ENCODE measurements around the gene RALY.
A peak's percentile ranks its signal among the peaks of the same experiment; 100 is the strongest.
"Not testable (repeated sequence)": the region's sequence is repeated elsewhere in the genome, so short reads cannot be mapped to it uniquely, and the experiment has no call there.

Gene RALY

DNA sequence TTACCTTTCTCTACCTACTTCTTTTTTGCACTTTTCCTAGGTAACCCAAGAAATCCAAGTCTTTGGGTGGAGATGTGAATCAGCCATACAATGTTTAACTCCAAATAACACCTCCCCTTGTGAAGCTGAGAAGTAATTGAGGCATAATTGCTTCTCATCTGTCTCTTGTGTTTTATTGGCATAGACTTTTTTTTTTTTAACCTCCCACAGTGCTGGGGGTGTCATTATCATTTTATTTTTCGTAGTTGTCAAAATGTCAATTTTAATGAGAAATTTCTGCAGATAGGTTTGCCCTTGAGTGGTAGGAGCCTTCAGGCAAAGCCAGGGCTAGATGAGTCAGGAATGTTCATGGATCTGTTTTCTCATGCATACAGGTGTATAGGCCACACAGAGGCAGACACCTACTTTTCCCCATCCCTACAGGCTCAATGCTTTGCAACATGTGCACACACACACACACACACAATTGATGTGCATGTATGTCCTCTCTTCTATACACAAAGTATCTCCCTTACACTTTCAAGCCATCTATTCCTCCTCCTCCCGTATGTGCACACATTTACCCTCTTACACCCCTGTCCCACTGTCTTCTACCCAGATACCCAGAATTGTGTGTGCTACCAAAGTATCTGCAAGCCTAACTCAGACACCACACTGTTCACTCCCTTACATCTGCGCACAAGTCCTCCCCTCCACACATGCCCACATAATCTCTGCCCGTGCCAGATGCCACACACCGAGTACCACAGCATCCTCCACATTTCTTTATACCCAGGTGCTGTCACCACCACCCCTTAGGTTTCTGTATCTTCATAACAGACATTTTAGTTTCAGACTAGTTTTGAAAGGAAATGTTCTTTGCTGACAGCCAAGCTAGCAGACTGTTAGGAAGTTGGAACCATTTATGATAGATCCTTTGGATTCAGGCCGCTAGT lies 22.0 kb downstream of the RALY start:
- Histone ChIP-seq H3K4me3 (ENCODE audit: extremely low read depth, insufficient read depth, low read length, poor library complexity, severe bottlenecking) (no peak overlapping the region), H3K4me1 (ENCODE audit: control insufficient read depth, insufficient read depth, low read length, poor library complexity, severe bottlenecking) (peaks cover 17% of the 10 kb centered on the region), H3K36me3 (ENCODE audit: control insufficient read depth, insufficient read depth, low read length) (peaks cover 18% of the 10 kb centered on the region), H3K27ac (ENCODE audit: low read depth, low read length, severe bottlenecking) (no peak overlapping the region), H3K9me3 (ENCODE audit: control insufficient read depth, low read length) (no peaks in the 10 kb centered on the region)
- 97% methylated on average over 5 to 6 of the region's 6 CpGs for WGBS, 2 experiments (ENCODE audit: insufficient coverage in 2 of 2)

DNA sequence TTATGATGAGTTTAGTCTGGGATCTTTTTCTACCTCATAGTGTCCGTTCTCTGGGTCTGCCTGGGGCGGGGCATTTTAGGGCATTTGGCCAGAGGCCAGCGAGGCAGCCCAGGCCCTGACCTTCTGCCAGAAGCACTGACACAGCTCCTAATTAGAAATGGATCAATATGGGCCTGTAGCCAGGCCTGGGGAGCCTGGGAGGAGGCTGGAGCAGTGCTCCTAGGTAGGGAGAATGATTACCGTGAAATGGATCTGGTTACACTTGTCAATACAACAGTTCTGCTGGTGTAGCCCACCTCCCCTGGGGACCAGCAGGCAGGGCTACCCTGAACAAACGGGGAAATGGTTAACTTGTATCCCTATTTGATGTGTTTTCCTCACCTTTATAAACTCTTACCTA lies 23.0 kb downstream of the RALY start:
- Histone ChIP-seq H3K9me3 (ENCODE audit: control insufficient read depth, low read length) (no peaks in the 10 kb centered on the region), H3K4me3 (ENCODE audit: extremely low read depth, insufficient read depth, low read length, poor library complexity, severe bottlenecking) (no peak overlapping the region), H3K36me3 (ENCODE audit: control insufficient read depth, insufficient read depth, low read length) (peaks cover 25% of the 10 kb centered on the region), H3K4me1 (ENCODE audit: control insufficient read depth, insufficient read depth, low read length, poor library complexity, severe bottlenecking) (peaks cover 17% of the 10 kb centered on the region), H3K27ac (ENCODE audit: low read depth, low read length, severe bottlenecking) (no peak overlapping the region)
- 88 to 92% methylated on average over 3 of the region's 5 CpGs for WGBS, 2 experiments (ENCODE audit: insufficient coverage in 2 of 2)

DNA sequence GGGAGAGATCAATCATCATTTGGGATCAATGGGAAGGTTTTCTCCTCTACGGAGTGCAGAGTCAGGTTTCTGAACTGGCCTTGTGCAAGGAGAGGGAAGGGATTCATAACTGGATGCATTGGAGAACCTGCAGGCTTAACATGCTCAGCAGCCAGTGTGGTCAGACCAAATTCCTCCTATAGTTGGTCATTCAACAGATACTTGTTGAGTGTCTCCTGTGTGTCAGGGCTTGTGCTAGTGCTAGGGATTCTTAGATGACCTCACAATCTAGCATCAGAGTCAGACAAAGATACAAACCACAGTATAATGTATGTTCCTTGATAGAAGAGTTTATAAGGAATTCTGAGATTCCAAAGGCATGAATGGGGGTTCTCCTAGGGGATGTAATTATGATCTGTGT lies 23.9 kb downstream of the RALY start:
- no CpG with 5 or more reads among the region's 1 CpG for WGBS, 2 experiments (ENCODE audit: insufficient coverage in 2 of 2)
- H3K4me3 ChIP-seq (ENCODE audit: extremely low read depth, insufficient read depth, low read length, poor library complexity, severe bottlenecking): no peak overlapping the region

DNA sequence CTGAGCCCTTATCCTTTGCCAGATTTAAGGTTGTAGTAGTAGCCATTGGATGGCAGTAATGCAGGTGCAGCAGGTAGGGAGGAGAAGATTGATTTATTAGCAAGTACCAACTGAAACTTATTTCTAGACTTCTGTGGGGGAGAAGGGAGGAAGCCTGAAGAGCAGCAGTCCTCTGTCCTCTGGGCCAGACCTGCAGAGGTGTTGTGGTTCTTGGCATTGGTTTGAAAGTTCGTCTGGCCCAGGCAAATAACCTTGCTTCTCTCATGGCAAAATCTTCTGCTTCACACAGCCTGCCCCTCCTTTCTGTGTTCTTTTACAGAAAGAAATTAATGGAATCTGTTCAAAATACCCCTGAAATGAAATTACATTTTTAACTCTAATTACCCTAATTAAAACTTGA lies 24.5 kb downstream of the RALY start:
- Histone ChIP-seq H3K36me3 (ENCODE audit: control insufficient read depth, insufficient read depth, low read length) (peaks cover 25% of the 10 kb centered on the region), H3K4me3 (ENCODE audit: extremely low read depth, insufficient read depth, low read length, poor library complexity, severe bottlenecking) (no peak overlapping the region), H3K9me3 (ENCODE audit: control insufficient read depth, low read length) (no peaks in the 10 kb centered on the region), H3K27ac (ENCODE audit: low read depth, low read length, severe bottlenecking) (peak overlapping the region; percentile 31), H3K4me1 (ENCODE audit: control insufficient read depth, insufficient read depth, low read length, poor library complexity, severe bottlenecking) (peaks cover 17% of the 10 kb centered on the region)
- whole genome bisulfite sequencing, 2 experiments (ENCODE audit: insufficient coverage in 2 of 2): no CpG with 5 or more reads among the region's 1 CpG

More for the DNA sequence above, 23.9 kb downstream of the RALY start:
- Histone ChIP-seq H3K27ac (ENCODE audit: low read depth, low read length, severe bottlenecking) (no peak overlapping the region), H3K36me3 (ENCODE audit: control insufficient read depth, insufficient read depth, low read length) (peaks cover 25% of the 10 kb centered on the region), H3K4me1 (ENCODE audit: control insufficient read depth, insufficient read depth, low read length, poor library complexity, severe bottlenecking) (peaks cover 17% of the 10 kb centered on the region), H3K9me3 (ENCODE audit: control insufficient read depth, low read length) (no peaks in the 10 kb centered on the region)

DNA sequence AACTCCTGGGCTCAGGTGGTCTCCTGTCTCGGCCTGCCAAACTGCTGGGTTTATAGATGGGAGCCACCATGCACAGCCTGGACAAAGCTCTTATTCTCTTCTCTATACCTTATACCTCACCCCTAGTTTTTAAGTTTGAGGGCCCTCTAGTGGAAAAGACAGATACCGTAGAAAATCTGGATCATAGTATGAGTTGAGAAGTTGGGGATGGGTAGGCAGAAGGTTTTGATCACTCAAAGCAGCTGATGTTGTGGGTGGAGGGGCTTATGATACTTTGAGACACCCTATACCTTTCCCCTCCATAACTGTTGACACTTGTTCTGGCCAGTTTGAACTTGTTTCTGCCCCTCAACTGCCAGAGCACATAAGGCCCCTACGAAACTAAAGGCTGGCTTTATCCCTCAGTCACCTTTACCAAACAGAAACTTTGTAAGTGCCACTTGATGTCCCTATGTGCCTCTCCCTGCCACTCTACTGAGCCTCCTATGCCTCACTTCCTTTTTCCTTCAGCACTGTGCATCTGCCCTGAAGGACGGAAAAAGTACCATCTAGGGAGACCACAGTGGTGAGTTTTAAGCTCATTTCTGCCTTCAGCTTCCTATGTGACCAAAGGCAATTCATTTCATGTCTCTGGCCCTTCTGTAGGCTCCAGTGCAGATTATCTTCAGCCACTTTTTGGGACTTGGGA lies 28.6 kb downstream of the RALY start:
- Histone ChIP-seq H3K4me1 (ENCODE audit: control insufficient read depth, insufficient read depth, low read length, poor library complexity, severe bottlenecking) (peaks cover 34% of the 10 kb centered on the region), H3K27ac (ENCODE audit: low read depth, low read length, severe bottlenecking) (no peak overlapping the region), H3K4me3 (ENCODE audit: extremely low read depth, insufficient read depth, low read length, poor library complexity, severe bottlenecking) (no peak overlapping the region), H3K9me3 (ENCODE audit: control insufficient read depth, low read length) (no peaks in the 10 kb centered on the region), H3K36me3 (ENCODE audit: control insufficient read depth, insufficient read depth, low read length) (peaks cover 18% of the 10 kb centered on the region)
- 84 to 100% methylated on average over 2 to 3 of the region's 4 CpGs for WGBS, 2 experiments (ENCODE audit: insufficient coverage in 2 of 2)

DNA sequence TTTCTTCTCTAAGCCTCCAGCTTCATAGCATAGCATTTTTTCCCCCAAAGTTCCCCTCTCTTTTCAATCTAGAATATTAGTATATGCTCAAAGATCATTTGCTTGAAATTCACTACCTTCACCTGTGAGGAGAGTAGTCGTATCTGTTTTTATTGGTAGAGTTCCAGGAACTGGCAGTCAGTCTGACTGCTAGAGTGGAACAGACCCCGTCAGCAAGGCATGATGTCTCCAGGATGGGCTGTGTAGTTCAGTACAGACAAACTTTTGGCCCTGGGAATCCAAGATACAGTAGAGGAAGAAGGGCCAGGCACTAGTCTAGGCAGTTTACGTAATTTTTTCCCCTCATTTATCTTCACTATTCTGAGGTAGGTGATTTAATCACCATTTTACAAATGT lies 29.1 kb downstream of the RALY start:
- H3K4me1 ChIP-seq (ENCODE audit: control insufficient read depth, insufficient read depth, low read length, poor library complexity, severe bottlenecking): peaks cover 29% of the 10 kb centered on the region
- no peak overlapping the region for H3K4me3 ChIP-seq (ENCODE audit: extremely low read depth, insufficient read depth, low read length, poor library complexity, severe bottlenecking)
- 100% methylated on average over 2 of the region's 3 CpGs for WGBS, 2 experiments (ENCODE audit: insufficient coverage in 2 of 2)

DNA sequence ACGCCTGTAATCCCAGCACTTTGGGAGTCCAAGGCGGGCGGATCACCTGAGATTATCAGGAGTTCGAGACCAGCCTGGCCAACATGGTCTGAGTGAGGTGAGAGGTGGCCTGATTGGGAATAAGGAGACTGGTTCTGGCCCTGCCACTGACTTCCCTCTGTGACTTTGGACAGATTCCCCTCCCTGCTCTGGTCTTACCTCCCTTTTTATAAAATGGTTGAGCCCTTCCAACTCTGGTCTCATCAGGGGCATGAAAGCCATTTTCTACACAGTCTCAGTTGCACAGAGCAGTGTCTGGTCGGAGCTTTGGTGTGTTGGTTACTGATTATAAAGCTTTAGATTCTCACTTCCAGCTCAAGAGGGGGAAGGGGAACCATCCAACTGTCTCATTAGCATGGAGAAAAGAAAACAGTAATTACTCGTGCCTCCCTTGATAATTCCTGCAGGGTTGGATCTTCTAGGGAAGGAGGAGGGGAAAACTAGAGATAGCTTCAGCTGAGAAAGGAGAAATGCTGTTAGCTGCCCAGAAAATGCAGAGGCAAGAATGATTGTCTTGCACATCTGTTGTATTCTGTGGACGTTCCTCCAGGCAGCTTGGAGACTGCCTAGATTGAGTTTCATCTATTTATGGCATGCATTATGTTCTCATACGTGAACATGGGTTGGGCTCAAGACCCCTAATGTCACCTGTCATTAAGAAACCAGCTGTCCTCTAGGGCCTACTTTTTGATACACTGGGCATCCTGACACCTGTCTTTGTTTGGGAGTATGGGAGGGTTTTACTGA lies 30.4 kb downstream of the RALY start:
- Histone ChIP-seq H3K4me1 (ENCODE audit: control insufficient read depth, insufficient read depth, low read length, poor library complexity, severe bottlenecking) (peaks cover 23% of the 10 kb centered on the region), H3K27ac (ENCODE audit: low read depth, low read length, severe bottlenecking) (no peak overlapping the region), H3K36me3 (ENCODE audit: control insufficient read depth, insufficient read depth, low read length) (peaks cover 15% of the 10 kb centered on the region), H3K9me3 (ENCODE audit: control insufficient read depth, low read length) (no peaks in the 10 kb centered on the region), H3K4me3 (ENCODE audit: extremely low read depth, insufficient read depth, low read length, poor library complexity, severe bottlenecking) (no peak overlapping the region)
- WGBS, 2 experiments (ENCODE audit: insufficient coverage in 2 of 2): 81 to 84% methylated on average over 6 to 7 of the region's 8 CpGs

More for the DNA sequence above, 29.1 kb downstream of the RALY start:
- Histone ChIP-seq H3K27ac (ENCODE audit: low read depth, low read length, severe bottlenecking) (no peak overlapping the region), H3K36me3 (ENCODE audit: control insufficient read depth, insufficient read depth, low read length) (peaks cover 18% of the 10 kb centered on the region), H3K9me3 (ENCODE audit: control insufficient read depth, low read length) (no peaks in the 10 kb centered on the region)

DNA sequence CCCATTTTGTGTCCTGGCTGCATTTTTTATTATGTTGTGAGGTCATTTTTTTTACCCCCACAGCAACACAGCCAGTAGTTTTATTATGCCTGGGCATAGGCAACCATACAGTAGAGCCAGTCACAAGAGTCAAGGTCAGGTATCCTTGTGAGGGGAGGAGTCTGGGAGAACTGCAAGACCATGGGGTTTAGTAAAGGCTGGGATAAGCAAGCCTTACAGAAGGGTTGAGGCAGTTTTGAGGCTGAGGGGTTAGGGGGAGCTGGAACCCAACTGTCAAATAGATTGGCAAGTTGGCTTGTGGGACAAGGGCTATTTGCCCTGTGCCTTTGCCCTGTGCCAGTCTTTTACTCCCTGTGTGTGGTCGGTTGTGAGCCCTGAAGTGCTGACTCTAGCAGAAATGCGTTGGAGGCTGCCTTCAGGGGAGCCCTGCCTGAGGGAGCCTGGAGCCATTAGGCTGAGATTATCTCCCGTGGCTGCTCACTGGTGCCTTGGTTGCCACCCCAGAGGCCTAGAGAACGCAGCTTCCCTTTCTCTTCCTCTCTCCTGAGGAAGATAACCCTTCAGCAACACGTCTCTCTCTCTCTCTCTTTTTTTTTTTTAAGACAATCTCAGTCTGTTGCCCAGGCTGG lies 31.1 kb downstream of the RALY start:
- Histone ChIP-seq H3K27ac (ENCODE audit: low read depth, low read length, severe bottlenecking) (no peak overlapping the region), H3K9me3 (ENCODE audit: control insufficient read depth, low read length) (no peaks in the 10 kb centered on the region), H3K4me3 (ENCODE audit: extremely low read depth, insufficient read depth, low read length, poor library complexity, severe bottlenecking) (no peak overlapping the region), H3K36me3 (ENCODE audit: control insufficient read depth, insufficient read depth, low read length) (peaks cover 13% of the 10 kb centered on the region), H3K4me1 (ENCODE audit: control insufficient read depth, insufficient read depth, low read length, poor library complexity, severe bottlenecking) (peaks cover 23% of the 10 kb centered on the region)
- 64 to 71% methylated on average over 2 to 5 of the region's 5 CpGs for WGBS, 2 experiments (ENCODE audit: insufficient coverage in 2 of 2)

DNA sequence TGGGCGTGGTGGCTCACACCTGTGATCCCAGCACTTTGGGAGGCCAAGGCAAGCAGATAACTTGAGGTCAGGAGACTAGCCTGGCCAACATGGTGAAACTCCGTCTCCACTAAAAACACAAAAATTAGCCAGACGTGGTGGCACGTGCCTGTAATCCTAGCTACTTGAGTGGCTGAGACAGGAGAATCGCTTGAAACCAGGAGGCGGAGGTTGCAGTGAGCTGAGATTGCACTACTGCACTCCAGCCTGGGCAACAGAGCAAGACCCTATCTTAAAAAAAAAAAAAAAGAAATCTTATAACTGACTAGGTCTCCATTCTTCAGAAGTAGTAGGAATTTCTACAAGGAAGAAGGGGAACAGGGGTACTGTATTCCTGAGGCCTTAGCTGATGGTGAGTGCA lies 34.3 kb downstream of the RALY start:
- H3K9me3 ChIP-seq (ENCODE audit: control insufficient read depth, low read length); H3K27ac ChIP-seq (ENCODE audit: low read depth, low read length, severe bottlenecking); H3K4me3 ChIP-seq (ENCODE audit: extremely low read depth, insufficient read depth, low read length, poor library complexity, severe bottlenecking): not testable (repeated sequence)
- H3K36me3 ChIP-seq (ENCODE audit: control insufficient read depth, insufficient read depth, low read length): peaks cover 34% of the 10 kb centered on the region
- H3K4me1 ChIP-seq (ENCODE audit: control insufficient read depth, insufficient read depth, low read length, poor library complexity, severe bottlenecking): peaks cover 23% of the 10 kb centered on the region
- 92 to 94% methylated on average over 4 of the region's 6 CpGs for WGBS, 2 experiments (ENCODE audit: insufficient coverage in 2 of 2)

DNA sequence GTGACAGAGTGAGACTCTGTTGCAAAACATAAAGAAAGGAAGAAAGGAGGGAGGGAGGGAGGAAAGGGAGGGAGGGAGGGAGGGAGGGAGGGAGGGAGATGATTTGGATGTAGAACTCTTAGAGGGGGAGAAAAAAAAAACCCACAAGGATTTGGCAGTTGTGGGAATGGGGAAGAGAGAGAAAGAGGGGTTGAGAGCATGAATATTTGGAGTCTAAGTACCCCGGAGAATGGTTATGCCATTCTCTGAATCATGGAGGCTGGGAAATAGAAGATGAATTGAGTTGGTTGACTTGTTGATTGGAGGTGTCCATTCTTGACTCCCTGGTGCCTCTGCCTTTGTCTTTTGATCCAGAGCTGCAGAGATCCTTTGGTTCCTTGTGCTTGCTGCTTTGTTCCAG lies 35.7 kb downstream of the RALY start:
- Histone ChIP-seq H3K27ac (ENCODE audit: low read depth, low read length, severe bottlenecking) (no peak overlapping the region), H3K9me3 (ENCODE audit: control insufficient read depth, low read length) (no peaks in the 10 kb centered on the region), H3K4me3 (ENCODE audit: extremely low read depth, insufficient read depth, low read length, poor library complexity, severe bottlenecking) (no peak overlapping the region), H3K4me1 (ENCODE audit: control insufficient read depth, insufficient read depth, low read length, poor library complexity, severe bottlenecking) (peaks cover 12% of the 10 kb centered on the region), H3K36me3 (ENCODE audit: control insufficient read depth, insufficient read depth, low read length) (peaks cover 49% of the 10 kb centered on the region)
- WGBS, 2 experiments (ENCODE audit: insufficient coverage in 2 of 2): 100% methylated on average over 1 of the region's 1 CpG
